Endothelial cell of hepatic sinusoid (primary cell): Measurements from ENCODE around the gene GUCD1.
"Not testable (repeated sequence)": the region's sequence is repeated elsewhere in the genome, so short reads cannot be mapped to it uniquely, and the experiment has no call there.

Experiments used
- in situ Hi-C: cut with HindIII; loops from 2 replicates; pipeline ENCODE4 v1.10.0; 2017; ENCODE audit warnings: low sequenced_read_pairs

GUCD1 gene

GRCh38 chr22:24530968-24531367 is 24.0 kb downstream of the GUCD1 start:
- in situ Hi-C loops, result not testable (repeated sequence)

DNA sequence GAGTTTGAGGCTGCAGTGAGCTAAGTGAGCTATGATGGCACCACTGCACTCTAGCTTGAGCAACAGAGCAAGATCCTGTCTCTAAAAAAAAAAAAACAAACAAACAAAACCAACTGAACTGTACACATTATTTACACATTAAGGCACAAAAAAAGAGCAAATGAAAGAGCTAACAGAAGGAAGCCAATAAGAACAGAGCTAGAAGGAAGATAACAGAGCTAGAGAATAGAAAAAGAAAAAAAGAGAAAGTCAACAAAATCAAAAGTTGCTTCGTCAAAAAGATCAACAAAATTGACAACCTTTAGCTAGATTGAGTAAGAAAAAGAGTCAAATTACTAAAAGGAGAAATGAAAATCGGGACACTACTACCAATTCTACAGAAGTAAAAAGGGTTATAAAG is 25.0 kb downstream of the GUCD1 start:
- in situ Hi-C loops, result no loop called here

DNA sequence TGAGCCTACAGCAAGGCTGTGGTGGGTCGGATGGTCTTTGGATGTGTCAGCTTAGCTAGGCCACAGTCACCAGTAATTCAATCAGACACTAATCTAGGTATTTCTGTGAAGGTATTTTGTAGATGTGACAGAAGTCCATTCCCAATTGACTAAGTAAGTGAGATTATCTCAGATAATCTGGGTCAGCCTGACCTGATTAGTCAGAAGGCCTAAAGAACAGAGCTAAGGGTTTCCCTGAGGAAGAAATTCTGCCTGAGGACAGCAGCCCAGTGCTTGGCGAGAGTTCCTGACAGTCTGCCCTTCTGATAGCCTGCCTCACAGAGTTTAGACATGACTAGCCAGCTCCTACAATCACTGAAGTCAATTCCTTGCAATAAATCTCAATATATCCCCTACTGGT is 28.7 kb downstream of the GUCD1 start:
- in situ Hi-C loops, result no loop called here

- in situ Hi-C loops, result no loop called here
Measured at GRCh38 chr22:24525416-24526037, 29.4 kb downstream of the GUCD1 start.

GRCh38 chr22:24523873-24524272 is 31.1 kb downstream of the GUCD1 start:
- in situ Hi-C loops, result no loop called here

GRCh38 chr22:24521791-24522245 is 33.1 kb downstream of the GUCD1 start:
- in situ Hi-C loops, result no loop called here

GRCh38 chr22:24519496-24519895 is 35.4 kb downstream of the GUCD1 start:
- in situ Hi-C loops, result no loop called here

GRCh38 chr22:24518771-24519485 is 36.0 kb downstream of the GUCD1 start:
- in situ Hi-C loops, result no loop called here

DNA sequence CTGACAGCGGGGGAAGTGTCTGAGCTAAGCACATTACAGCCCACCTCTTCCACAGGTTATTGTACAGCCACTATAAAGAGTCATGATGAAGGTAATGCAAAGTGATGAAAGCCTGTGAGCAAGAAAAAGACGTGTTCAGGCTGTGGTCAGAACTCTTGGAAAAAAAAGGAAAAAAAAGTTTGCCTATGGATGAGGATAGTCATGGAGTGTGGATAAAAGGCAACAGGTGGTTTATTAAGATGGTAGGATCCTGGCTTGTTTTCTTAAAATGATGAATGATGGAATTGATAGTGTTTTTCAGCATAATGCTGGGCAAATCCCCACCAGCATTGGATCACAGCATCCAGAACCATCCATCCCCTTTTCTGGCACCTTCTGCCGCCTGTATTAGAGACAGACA is 36.7 kb downstream of the GUCD1 start:
- in situ Hi-C loops, result no loop called here

DNA sequence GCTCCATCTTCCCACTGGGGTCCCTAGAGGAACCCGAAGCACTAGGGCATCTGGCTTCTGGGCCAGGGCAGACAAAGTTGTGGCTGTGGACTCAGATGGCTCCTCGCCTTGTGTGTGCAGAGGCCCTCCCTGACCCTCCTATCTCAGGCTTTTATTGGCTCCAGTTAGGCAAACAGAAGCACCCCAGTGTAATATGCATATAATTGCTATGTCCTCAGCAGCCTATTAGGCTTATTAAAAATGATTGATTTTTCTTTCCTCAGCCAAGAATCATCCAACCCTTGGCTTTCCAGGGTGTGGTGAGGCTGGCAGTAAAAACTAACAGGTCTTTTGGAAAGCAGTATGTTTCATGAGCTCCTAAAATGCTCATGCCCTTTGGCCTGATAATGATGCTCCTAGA is 37.5 kb downstream of the GUCD1 start:
- in situ Hi-C loops, result no loop called here

DNA sequence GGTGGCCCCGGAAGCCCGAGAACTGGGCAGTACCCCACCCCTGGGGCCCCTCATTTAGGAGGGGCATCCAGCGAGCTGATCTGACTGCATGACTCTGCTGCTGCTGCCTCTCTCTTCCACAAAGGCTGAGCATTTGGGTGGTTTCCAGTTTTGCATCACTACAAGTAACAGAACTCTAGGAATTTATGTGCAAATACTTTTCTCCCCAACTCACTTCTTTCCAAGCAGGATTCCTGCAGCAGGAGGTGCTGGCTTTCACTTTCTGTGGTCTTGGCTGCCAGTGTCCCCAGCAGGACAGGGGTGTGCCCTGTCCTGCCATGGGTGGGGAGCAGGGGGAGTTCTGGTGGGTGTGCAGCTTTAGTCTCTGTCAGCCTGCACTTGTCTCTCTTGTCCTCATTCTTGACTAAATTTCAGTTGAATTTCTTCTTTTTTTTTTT is 38.6 kb downstream of the GUCD1 start:
- in situ Hi-C loops, result no loop called here

- in situ Hi-C loops, result no loop called here
Measured at GRCh38 chr22:24515027-24515338, 40.0 kb downstream of the GUCD1 start.

DNA sequence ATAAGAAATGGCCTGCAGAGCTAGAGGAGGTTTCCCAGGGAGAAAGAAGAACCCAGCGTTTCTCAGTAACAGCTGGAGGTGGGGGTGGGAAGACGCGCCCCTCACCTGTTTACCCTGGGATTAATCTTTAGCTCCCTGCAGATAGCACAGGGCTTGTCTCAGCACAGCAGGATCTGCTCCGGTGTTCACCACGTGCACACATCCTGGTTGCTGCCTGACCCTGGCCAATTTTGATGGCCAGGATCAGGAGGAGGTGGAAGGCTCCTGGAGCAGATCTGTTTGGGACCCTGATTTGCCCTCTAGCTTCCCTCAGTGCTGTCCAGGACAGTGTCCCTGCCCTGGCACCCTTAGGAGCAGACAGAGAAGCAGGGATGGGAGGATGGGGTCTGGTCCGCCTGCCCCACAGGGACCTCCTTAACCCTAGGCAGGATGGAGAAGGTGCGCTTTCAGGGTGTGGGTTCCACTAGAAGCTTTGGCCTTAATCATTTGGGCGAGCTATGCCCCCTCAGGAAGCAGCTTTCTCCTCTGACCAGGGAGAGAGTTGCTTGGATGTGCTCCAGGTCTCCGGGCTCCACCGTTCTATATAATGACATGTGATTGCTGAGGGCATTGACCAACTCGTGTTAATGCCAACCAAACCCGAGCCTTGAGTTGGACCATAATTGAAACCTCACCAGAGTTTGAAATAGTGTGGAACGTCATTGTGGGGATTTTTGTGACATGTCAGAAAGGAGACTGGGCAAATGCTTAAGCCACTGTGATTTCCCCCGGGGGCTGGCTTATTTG is 40.5 kb downstream of the GUCD1 start:
- in situ Hi-C loops, result loop anchor here (5.0 kb wide), 2 partner anchors 72 to 107 kb away; no protein-coding TSS in a partner anchor

DNA sequence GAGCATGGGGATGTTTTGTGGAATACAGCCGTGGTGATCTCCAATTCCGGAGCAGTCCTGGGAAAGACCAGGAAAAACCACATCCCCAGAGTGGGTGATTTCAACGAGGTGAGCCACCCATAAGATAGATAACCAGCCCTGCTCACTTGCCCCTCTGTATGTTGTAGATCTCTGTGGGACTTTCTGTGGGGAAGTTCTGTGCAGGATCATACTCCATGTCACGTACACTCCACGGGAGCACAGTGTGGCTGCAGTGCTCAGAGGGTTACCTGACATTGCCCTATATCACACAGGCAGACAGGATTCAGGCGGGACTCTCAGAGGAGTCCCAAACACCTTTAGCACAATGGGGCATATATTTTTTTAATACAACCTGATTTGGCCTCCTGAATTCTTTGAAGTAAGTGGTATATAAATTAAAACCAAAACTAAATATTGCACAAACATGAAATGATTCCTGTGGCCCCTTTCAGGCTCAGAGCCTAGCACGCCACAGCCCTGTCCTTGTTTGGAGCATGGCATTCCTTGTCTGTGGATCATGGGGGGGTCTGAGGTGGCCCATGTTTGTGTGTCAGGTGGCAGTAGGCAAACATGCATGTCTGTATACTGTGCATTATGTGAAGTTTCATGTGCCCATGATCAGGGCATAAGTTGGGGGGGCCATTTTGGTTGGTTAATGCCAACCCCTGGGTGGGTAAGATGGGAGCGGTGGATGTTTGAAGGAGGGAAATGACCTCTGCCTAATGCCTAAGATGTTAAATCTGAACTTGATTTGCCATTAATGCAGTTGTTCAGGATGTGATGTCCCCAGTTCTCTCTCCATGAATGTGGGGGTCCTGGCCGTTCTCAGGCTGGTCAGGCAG is 41.3 kb downstream of the GUCD1 start:
- in situ Hi-C loops, result loop anchor here (5.0 kb wide), 2 partner anchors 71 to 106 kb away; no protein-coding TSS in a partner anchor

GRCh38 chr22:24512043-24512442 is 42.9 kb downstream of the GUCD1 start:
- in situ Hi-C loops, result loop anchor here (5.0 kb wide), 2 partner anchors 70 to 105 kb away; no protein-coding TSS in a partner anchor

DNA sequence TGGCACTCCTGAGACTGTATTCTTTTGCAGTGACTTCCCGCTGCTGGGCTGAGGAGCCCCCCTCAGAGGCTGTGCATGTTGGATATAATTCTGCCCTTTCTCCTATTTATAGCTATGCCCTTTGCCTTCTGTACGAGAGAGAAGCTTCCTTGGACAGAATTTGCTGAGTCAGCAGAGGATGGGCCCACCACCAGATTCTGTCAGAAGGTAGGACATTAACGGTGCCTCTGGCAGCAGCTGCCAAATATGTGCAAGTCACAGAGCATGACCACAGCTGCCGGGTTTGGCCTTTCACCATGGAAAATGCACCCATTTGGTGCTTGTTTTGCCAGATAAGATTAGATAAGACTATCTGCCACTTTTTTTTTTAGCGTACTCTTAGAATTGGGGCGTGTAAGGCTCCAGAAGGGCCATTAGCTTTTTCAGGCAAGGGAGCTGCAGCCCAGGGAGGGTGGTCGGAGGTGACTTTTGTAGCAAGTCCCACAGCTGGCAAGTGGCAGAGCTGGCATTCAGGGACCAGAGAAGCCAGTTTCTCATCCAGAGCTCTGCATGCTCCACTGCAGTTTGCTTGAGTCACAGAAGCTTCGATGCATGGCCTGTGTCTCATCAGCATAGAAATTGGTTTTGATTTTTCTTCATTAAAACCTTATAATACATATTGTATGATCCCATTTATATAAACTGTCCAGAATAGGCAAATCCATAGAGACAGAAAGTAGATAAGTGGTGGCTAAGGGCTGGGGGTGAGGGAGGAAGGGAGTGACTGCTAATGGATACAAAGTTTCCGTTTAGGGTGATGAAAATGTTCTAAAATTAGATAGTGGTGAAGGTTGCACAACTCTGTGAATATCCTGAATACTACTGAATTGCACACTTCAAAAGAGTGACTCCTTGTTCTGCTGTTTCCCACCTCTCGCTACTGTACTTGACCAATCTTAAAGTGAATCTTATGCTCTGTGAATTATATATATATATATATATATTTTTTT is 44.0 kb downstream of the GUCD1 start:
- in situ Hi-C loops, result loop anchor here (5.0 kb wide), 2 partner anchors 69 to 104 kb away; no protein-coding TSS in a partner anchor

DNA sequence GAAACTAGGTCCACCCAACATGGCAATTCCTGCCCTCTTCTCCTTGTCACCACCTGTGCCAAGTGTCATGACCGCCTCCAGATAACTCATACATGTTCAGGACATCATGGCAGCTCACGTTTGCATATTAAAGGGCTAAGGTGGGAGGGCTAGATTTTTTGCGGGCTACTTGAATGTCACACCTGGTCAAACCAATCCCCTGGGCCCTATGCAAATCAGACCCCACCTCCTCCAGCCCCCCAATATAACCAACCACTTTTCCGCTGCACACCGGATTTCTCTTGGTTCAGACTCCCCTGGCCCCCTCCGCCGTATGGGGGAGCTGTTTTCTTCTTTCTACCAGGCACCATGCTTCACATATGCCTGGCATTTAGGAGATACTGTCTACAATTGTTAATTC is 47.2 kb downstream of the GUCD1 start:
- in situ Hi-C loops, result no loop called here

DNA sequence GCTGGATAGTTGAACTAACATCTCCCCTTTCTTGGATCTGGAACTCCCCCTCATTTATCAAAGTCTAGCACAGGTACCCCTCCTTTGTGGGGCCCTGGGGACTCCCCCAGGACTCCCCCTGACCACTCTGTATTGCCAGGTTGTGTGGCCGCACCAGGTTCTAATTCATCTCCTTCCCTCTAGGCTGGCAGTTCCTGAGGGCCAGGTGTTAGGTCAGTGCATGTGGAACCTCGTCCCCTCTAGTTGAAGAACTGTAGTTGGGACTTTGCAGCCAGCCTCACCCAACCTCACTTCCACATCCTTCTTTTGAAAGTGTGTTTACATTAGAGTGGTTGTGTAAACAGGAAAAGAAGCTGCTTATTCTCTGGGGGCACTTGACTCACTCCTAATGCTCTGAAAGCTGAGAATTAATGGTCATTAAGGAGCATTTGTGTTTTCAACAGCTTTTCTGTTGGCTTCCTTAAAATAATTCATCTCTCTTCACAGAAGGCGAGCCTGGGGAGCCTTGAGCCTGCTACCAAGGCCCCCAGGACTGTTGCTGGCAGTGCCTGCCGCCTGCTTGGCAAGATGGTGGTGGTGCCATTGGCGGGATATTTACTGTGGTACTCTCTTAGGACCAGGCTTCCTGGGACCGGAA is 48.0 kb downstream of the GUCD1 start:
- in situ Hi-C loops, result no loop called here
